Measurements from ENCODE around the gene RXFP4.

DNA sequence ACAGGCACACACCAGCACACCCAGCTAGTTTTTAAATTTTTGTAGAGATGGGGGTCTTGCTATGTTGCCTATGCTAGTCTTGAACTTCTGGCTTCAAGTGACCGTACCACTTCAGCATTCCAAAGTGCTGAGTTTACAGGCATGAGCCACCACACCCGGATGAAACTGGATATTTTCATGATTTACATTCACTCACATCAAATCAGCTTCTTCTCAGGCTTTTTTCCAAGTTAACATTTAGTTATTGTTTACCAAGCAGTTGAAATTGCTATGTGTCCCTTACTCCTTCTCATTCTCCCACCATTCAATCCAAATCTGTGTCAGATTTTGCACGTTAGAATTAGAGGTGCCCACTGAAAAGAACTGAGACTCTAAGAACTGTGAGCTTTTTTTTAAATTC is 48.6 kb upstream of the RXFP4 start:
- TF ChIP-seq, protein P1, sequence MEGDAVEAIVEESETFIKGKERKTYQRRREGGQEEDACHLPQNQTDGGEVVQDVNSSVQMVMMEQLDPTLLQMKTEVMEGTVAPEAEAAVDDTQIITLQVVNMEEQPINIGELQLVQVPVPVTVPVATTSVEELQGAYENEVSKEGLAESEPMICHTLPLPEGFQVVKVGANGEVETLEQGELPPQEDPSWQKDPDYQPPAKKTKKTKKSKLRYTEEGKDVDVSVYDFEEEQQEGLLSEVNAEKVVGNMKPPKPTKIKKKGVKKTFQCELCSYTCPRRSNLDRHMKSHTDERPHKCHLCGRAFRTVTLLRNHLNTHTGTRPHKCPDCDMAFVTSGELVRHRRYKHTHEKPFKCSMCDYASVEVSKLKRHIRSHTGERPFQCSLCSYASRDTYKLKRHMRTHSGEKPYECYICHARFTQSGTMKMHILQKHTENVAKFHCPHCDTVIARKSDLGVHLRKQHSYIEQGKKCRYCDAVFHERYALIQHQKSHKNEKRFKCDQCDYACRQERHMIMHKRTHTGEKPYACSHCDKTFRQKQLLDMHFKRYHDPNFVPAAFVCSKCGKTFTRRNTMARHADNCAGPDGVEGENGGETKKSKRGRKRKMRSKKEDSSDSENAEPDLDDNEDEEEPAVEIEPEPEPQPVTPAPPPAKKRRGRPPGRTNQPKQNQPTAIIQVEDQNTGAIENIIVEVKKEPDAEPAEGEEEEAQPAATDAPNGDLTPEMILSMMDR (IDR thresholded peaks at IDR 0.05): no peak
- no peak for TF ChIP-seq POLR2A (IDR thresholded peaks at IDR 0.05)

All from testis (tissue), 2 donors.